ENCODE data around the gene TPSG1.

The TPSG1 gene

DNA sequence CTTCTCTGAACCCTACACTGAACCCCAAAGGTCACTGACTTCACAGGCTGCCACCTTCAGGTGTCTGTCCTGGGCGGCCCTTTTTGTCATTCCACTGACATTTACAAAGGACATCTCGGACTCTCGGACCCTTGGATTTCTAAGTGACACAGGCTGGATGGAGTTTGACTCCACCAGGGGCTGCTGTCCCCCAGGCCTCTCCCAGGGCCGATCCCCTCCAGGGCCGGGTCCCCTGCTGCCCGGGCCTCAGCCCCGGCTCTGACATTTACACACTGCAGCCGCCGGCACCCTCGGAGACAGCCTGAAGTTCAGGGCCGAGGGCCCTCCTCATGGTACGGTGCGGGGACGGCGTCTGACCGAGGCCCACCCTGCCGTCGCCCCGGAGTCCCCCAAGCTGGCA, 48.0 kb downstream of the TPSG1 start:
- no peak for DNase-seq (ENCODE audit: low read depth in 3 of 3)

DNA sequence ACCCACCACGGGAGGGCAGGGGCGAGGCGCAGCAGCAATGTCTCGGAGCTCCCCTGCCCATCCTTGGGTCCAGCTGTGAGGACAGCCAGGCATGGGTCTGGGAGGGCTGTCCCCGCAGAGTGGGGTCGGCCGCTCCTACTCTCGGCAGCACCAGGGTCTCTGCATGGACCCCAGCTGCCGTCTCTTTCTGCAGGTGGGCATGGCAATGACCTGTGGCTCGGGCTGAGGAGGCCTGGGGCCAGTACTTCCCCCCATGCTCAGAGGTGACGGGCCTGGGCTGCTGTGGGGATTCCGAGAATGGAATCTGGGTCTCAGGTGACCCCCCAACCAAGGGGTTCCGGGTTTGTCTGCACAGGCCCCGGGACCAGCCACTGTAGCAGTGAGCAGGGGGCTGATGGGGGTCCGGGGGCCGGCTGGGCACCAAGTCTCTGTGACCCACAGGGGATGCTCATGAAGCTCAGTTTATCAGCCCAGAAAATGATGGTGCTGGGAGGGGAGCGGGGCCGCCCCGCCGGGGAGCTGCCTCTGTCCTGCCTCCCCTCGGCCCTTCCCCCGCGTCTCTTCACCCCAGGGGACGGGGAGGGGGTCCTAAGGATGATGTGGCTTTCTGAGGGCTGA, 48.7 kb downstream of the TPSG1 start:
- DNase-seq (ENCODE audit: low read depth in 3 of 3): no peak

- no peak for DNase-seq (ENCODE audit: low read depth in 3 of 3)
These were observed 49.3 kb downstream of the TPSG1 start for GRCh38 chr16:1175566-1176279.

GRCh38 chr16:1174477-1175357, 50.4 kb downstream of the TPSG1 start:
- DNase-seq (ENCODE audit: low read depth in 3 of 3): no peak

GRCh38 chr16:1173788-1174451, 51.1 kb downstream of the TPSG1 start:
- no peak for DNase-seq (ENCODE audit: low read depth in 3 of 3)

- DNase-seq (ENCODE audit: low read depth in 3 of 3): no peak
These were observed 52.4 kb downstream of the TPSG1 start for GRCh38 chr16:1172651-1173050.

- no peak for DNase-seq (ENCODE audit: low read depth in 3 of 3)
These were observed 53.1 kb downstream of the TPSG1 start for GRCh38 chr16:1171854-1172428.
